WTC11 (cell line): ENCODE data around the gene PRKCE.

Source experiments
- ESRRA ChIP-seq: sonication (generic); formaldehyde crosslinking; IDR thresholded peaks from 2 replicates; pipeline ENCODE4 v1.8.1; 2022; ENCODE audit warnings: mild to moderate bottlenecking, missing genetic modification reagents, borderline replicate concordance
- TF ChIP-seq, protein P1 (sequence below): sonication (generic); formaldehyde crosslinking; IDR thresholded peaks from 2 replicates; pipeline ENCODE4 v1.8.0; 2022; ENCODE audit warnings: mild to moderate bottlenecking, missing genetic modification reagents

- TF ChIP-seq ESRRA: no peak
- TF ChIP-seq, protein P1, sequence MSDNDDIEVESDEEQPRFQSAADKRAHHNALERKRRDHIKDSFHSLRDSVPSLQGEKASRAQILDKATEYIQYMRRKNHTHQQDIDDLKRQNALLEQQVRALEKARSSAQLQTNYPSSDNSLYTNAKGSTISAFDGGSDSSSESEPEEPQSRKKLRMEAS: no peak
These were observed 439.5 kb downstream of the PRKCE start for GRCh38 chr2:46091004-46091403.
